HG03060 (cell line): ENCODE results near the gene RNF215.
"Not testable (repeated sequence)": the region's sequence is repeated elsewhere in the genome, so short reads cannot be mapped to it uniquely, and the experiment has no call there.

ENCODE experiments used
- ATAC-seq: cut with Tn5 transposase; IDR thresholded peaks from one replicate; pipeline ENCODE4 v1.9.1; 2021; ENCODE audit warnings: low read depth, moderate number of reproducible peaks; ENCODE audit not compliant: unreplicated experiment

RNF215 gene

DNA sequence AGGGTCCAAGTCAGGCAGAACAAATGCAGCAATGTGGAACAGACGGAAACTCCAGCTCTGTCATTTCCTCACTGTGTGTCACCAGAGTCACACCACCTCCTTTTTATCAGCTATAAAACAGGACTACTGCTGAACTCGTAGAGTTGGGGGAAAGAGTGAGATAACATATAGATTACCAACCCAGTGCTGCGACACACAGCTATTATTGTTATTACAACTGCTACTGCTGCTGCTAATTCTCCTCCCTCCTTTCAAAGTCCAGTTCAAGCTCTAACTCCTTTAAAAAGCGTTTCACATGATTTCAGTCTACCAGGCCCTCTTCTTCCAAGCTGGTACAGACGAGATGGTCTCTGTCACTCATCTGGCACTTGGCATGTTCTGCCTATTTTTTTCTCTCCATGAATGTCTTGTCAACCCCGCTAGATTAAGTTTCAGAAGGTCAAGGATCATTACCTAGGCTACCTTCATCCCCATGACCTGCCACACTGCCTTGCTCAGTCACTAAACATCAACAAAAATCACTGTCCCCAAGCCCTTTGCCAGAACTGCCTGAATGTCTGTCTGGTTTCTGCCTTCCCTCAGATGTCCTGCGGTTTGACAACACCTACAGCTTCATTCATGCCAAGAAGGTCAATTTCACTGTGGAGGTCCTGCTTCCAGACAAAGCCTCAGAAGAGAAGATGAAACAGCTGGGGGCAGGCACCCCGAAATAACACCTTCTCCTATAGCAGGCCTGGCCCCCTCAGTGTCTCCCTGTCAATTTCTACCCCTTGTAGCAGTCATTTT, 34.7 kb upstream of the RNF215 start:
- no peak for ATAC-seq

DNA sequence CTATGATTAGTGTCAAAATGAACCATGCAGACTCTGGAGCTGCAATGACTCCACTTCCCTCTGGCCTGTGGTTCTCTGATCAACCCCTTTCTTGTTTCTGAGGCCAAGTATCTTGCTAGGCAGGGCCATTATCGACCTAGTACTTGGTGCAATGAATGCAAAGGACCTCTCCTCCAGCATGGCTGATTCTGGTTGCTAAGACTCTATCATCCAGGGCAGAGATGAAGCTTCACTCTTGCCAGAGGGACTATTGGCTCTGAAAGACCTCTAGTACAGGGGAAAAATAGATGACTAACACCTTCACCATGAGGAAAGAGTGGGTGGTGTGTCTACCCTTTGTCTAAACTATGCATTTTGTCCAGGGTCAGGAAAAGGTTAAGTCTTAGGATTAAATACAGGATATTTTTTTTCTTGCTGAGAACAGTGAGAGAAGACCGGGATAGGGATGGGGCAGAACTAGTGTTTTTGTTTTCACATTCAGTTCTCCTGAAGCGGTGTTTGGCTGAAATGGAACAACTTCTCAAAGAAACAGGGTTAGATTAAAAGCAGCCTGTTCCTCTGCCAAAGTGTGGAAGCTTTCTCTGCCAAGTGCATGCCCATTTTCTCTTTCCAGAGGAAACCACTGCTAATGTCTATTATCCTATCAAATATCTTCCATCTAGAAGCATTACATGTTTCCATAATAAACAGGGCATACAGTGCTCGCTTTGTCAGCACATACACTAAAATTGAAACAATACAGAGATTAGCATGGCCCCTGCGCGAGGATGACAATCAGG, 33.3 kb upstream of the RNF215 start:
- ATAC-seq = no peak

GRCh38 chr22:30416837-30417236, 29.6 kb upstream of the RNF215 start:
- no peak for ATAC-seq

- ATAC-seq = no peak
Measured at GRCh38 chr22:30416403-30416802, 29.2 kb upstream of the RNF215 start.

- no peak for ATAC-seq
Measured at GRCh38 chr22:30414525-30415047, 27.4 kb upstream of the RNF215 start.

- no peak for ATAC-seq
Measured at GRCh38 chr22:30413745-30414524, 26.7 kb upstream of the RNF215 start.

DNA sequence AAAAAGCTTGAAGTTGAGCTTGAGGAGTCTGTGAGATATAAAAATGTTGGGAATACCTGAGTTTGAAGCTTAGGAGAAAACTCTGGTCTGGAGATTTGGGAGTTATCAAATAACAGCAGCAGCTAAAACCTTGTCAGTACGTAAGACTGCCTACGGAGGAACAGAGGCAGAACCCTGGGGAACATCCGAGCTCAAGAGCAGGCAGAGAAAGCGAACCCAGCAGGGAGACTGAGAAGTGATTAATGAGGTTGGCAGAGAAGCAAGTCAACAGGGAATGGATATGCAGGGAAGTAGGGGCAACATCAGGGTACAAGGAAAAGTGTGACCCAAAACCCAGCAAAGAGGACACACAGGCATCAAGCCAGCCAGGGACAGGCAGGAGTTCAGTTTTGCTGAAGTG, 25.8 kb upstream of the RNF215 start:
- ATAC-seq = no peak

DNA sequence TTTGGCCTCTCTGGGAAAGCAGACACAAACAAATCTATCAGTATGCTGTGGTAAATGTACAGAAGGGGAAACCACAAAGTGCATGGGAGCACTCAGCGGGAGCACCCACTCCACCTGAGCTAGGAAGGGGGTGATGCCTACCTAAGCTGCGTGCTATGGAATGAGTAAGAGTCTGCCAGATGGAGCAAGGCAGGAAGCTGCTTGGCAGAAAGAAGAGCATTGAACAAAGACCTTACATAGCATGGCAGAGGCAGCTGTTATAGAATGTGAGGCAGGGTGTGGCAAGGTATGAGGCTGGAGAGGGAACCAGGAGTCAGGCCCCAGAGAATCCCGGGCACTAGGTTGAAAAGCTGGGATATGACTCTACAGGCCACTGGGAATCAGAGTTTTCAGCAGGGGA, 24.6 kb upstream of the RNF215 start:
- no peak for ATAC-seq

GRCh38 chr22:30408388-30409102, 21.3 kb upstream of the RNF215 start:
- no peak for ATAC-seq

DNA sequence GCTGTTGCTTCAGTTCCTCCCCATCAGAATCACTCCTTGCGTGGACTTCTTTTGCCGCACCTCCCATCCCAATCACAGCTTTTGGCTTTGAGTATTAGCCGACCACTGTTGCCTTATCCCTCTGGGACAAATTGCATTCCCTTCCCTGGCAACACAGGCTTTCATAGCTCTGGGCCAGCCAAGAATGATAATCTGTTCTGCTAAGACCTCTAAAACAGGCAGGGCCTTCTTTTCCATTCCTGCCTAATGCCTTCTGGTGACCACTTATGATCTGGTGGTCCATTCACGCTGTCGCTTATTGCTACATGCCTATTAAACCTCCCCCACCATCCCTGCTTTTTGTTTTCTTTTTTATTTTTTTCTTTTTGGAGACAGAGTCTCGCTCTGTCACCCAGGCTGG, 19.2 kb upstream of the RNF215 start:
- ATAC-seq = no peak

DNA sequence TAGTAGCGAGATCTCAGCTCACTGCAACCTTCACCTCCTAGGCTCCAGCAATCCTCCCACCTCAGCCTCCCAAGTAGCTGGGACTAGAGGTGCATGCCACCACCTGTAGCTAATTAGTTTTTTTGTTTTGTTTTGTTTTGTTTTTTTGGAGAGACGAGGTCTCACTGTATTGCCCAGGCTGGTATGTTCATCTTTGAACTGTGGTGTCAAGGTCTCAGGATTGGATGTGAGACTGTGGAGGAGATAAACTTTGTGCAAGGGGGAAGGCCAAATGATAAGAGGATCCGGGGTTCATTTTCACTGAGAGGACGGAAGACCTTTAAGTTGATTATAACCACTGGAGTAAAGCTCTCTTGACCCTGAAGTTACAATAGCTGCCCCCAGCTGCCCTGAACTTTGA, 18.5 kb upstream of the RNF215 start:
- ATAC-seq = no peak

DNA sequence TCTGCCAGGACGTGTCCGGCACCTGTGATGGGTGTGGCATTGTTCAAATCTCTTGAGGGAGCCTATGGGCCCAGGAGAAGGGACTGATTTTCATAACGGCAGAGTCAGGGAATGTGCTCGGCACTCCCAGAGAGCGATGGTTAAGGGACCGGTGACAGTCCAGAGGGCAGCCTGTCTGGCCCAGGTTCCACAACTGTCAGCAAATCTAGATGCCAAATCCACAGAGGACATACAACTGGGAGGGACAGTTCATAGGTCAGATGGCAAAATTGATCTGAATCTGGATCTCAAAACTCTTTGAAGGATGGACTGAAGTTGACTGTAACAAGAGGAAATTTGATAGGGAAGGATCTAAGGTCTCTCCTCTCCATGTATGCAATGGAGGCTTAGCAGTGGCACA, 17.1 kb upstream of the RNF215 start:
- no peak for ATAC-seq

- ATAC-seq = not testable (repeated sequence)
Measured at GRCh38 chr22:30402766-30403104, 15.5 kb upstream of the RNF215 start.

- no peak for ATAC-seq
Measured at GRCh38 chr22:30402028-30402765, 15.0 kb upstream of the RNF215 start.

GRCh38 chr22:30401024-30401423, 13.8 kb upstream of the RNF215 start:
- not testable (repeated sequence) for ATAC-seq

- ATAC-seq = no peak
Measured at GRCh38 chr22:30400159-30400558, 12.9 kb upstream of the RNF215 start.

DNA sequence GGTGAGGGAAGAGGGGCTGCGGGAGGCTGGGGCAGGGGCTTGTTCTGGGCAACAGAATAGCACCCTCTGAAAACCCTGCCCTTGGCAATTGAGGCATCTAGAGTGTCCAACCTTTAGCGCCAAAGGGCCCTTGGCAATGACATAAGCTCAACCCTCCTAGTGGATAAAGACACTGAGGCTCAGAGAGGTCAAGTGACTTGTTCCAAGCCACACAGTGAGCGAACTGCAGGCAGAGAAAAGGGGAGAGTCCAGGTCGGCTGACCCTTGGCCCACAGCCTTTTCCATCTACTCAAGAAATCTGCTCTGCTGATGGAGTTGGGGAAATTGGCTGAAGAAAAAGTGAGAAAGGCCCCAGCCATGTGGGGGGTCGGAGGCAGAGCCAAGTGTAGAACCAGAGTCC, 12.5 kb upstream of the RNF215 start:
- ATAC-seq = no peak

- no peak for ATAC-seq
Measured at GRCh38 chr22:30398685-30399680, 11.8 kb upstream of the RNF215 start.
